NCI-H2227 (cell line): Measurements from ENCODE around the gene ACTG1.

Experiments
- DNase-seq: peaks from one replicate; lab custom pipeline; 2025; ENCODE audit not compliant: unreplicated experiment; lab: John Stamatoyannopoulos, UW

Gene ACTG1

GRCh38 chr17:81545160-81545949, 32.8 kb upstream of the ACTG1 start:
- DNase-seq: no peak

DNA sequence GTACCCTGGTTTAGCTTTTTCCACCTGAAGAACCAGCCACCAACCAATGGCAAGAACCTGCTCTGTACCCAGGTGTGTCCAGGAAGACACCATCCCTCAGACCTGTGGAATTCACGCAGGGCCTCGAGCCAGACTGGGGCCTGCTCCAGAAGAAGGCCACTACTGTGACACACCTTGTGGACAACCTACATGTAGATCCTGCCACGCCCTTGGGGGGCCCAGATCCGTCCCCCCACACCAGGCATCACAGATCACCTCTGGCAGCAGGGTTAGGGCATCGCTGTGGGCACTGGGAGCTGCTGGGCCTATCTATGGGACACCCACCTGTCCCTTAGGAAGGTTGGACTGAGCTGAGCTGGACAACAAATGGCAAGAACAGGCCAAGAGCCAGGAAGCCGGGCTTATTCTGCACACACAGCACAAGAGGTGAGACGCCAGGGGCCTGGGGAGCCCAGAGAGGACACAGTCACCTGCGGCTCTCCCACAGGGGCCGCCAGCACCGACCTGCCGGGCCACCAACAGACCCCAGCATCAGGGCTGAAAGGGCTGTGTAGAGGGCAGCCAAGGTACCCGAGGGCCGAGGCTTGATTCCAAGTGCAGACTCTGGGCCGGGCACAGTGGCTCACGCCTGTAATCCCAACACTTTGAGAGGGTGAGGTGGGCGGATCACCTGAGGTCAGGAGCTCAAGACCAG, 31.8 kb upstream of the ACTG1 start:
- no peak for DNase-seq

DNA sequence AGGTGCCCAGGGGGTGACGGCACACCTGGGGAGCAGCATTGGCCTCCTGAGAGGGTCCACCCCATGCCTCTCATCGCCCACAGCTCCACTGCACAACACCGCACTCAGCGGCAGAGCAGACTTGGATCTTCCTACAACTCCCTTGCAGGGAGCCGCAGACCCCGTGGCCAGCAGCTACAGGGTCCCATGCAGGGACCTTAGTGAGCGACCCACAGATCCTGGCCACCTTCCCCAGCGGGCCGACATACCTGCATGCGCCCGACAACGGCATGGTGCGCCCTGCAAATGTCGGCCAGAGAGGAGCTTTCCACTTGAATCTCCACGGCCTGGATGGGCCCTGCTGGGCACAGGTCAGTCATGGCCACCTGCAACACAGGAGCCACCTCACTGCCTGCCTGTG, 31.2 kb upstream of the ACTG1 start:
- DNase-seq: no peak

DNA sequence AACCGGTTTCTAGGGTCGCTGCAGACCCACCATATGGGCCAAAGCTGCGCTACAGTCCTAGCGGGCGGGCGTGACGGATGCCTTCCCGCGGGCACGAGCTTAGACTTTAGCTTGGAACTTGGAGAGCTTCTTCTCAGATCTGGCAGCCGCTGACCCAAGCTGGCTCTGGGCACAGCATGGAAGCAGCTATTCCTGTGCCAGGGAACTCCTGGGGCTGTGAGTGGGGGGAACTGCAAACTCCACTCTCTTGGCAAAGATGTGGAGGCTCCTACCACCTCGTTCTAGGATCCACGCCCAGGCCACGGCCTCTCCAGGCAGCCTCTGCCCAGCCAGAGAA, 30.7 kb upstream of the ACTG1 start:
- no peak for DNase-seq

- DNase-seq: no peak
These were observed 30.1 kb upstream of the ACTG1 start for GRCh38 chr17:81542431-81543338.

GRCh38 chr17:81541123-81541522, 28.5 kb upstream of the ACTG1 start:
- DNase-seq: no peak

- no peak for DNase-seq
These were observed 28.1 kb upstream of the ACTG1 start for GRCh38 chr17:81540676-81541027.

- no peak for DNase-seq
These were observed 27.5 kb upstream of the ACTG1 start for GRCh38 chr17:81539961-81540675.

DNA sequence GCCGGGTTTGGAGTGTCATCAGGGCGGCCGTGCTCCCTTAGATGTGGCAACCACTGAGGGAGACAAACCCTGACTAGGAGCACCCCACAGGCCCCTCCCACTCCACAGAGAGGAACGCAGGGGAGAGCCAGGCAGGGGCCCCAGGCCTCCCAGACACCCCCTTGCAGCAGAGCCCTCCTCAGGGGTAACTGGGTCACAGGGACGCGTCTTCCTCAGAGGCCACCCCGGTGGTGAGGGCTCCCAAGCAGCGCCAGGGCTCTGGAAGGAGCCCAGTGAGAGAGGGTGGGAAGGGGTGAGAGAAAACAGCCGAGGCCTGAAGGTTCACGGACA, 26.9 kb upstream of the ACTG1 start:
- no peak for DNase-seq

GRCh38 chr17:81538651-81539570, 26.3 kb upstream of the ACTG1 start:
- no peak for DNase-seq

DNA sequence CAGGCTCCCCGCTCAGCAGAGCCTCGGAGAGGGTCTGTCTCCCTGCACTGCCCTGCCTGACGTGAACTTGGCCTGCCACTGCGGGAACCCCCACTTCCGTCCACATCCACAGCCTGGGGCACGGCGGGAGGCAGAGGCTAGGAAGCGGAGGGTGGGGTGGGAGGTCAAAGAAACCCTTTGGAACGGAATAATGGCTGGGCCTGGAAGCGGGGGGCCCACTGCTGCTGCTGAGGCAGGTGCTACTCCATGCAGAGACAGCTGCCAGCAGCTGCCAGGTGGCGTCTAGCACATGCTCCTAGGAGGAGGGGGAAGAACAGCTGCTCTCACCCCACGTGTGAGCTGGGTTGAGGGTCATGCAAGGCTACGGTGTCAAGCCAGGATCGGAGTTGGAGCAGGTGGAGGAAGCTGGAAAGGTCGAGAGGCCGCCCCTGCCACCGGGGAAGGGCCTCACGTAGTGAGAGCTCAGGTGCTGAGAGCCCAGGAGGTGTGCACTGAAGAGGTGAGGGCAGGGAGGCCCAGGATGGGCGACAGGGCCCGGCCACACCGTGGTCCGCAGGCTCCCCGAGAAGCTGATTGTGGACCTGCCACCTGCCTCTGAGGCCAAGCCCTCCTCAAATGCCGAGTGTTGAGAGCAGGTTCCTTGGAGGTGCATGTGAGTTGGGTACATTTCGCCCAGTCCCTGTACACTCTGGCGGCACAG, 25.4 kb upstream of the ACTG1 start:
- DNase-seq: peak; percentile 66

DNA sequence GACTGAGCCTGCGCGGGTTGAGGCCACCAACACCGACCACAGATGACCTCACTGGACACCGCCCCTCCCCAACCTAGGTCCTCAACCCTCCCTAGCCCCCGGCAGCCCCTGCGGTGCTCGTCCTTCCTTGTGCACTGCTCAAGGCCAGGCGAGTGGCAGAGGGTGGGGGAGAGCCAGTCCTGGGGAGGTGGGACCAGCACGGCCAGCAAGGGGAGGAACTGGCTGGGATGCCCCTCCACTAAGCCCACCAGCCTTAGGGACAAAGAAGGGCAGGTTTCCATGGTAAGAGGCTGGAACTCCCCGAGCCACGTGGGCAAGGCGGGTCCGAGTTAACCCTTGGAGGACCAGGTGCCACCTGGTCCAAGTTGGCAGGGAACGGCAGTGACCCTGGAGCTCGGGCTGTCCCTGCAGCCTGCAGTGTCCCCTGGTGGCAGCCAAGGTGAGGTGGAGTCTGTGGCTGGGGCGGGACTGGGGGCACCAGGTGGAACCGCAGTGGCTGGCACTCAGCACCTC, 24.8 kb upstream of the ACTG1 start:
- peak; percentile 59 for DNase-seq

- no peak for DNase-seq
These were observed 24.0 kb upstream of the ACTG1 start for GRCh38 chr17:81536299-81537290.

DNA sequence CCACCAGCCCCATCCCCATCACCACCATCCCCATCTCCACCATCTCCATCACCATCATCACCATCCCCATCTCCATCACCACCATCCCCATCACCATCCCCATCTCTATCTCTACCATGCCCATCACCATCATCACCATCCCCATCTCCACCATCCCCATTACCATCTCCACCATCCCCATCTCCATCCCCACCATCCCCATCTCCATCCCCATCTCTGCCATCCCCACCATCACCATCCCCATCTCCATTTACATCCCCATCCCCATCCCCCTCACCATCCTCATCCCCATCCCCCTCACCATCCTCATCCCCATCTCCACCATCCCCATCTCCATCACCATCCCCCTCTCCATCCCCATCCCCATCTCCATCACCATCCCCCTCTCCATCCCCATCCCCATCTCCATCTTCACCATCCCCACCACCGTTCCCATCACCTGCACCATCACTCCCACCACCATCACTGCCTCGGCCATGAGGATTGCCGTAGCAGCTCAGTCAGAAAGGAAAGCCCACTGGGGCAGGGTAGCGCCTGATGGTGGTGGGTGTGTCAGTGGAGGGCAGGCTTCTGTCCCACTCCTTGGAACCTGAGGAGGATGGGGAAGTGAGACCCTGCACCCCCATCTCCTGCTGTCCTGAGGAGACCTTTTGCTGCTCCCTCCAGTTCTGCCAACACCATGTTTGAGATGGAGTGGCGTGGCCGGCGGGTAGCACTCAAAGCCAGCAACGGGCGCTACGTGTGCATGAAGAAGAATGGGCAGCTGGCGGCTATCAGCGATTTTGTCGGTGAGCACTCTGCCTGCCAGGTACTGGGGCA, 23.1 kb upstream of the ACTG1 start:
- DNase-seq: no peak

DNA sequence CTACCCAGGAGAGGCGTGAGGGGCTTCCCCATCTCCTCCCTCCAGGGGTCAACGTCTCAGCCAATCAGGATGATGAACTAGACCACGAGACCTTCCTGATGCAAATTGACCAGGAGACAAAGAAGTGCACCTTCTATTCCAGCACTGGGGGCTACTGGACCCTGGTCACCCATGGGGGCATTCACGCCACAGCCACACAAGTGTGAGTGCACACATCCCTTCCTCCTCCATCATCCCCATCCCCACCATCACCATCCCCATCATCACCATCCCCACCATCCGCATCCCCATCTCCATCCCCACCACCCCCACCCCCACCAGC, 22.4 kb upstream of the ACTG1 start:
- no peak for DNase-seq

DNA sequence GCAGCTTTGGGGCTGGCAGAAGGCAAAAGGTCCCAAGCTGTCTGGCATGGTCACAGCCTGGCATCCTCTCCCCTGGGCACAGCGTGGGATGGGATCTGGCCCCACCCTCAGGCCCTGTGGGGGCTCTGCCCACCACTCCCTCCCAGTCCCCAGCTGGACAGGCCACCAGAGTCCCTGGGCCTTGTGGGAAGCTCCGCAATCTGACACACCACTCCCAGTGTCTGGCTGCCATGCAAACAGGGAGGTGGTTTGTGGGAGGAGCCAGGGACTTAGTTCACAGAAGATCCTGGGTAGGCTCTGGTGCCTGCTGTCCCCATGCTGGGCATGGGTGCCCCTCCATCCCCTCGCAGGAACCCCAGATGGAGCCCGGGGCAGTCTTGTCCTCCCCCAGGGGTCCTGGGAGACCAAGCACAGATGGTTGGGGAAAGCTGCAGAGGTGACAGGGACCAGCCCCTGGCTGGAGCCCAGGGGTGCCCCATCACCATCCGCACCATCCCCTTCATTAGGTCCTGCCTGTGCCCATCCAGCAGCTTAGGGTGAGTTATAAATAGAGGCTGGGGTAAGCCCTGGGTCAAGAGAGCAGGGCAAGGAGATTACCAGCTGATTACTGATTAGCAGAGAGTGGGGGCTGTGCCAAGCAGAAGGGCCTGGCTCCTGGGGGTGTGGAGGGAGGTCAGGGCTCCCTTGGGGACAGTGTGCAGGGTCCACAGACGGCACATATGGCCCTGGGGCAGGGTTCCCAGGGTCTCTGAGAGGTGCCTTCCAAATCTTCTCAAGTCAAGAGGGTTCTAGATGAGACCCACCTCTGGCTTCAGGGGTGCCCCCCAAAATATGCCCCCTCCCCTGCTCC, 21.8 kb upstream of the ACTG1 start:
- DNase-seq: no peak
